Stomach (tissue), 4 donors: ENCODE data around the gene RAMACL.

Experiments used
- EP300 ChIP-seq: sonication (generic); formaldehyde crosslinking; IDR thresholded peaks from one replicate; pipeline ENCODE4 v1.6.1; 2017; ENCODE audit warnings: antibody characterized with exemption
- POLR2A ChIP-seq, 4 donors: fragments of 450-650 bp; IDR thresholded peaks; one replicate each; pipeline ENCODE4 v1.6.1; 2016; ENCODE audit warnings: antibody characterized with exemption in 4 of 4, control low read depth in 2 of 4, mild to moderate bottlenecking in 1 of 4, moderate library complexity in 1 of 4
- POLR2AphosphoS5 ChIP-seq, 3 donors: sonication (generic); formaldehyde crosslinking; IDR thresholded peaks; one replicate each; pipeline ENCODE4 v1.6.1; 2016; ENCODE audit warnings: antibody characterized with exemption in 3 of 3
- TF ChIP-seq, protein P1 (sequence below), 7 experiments: fragments of 450-650 bp in 4 of 7; fragments of 200-600 bp in 3 of 7; sonication (generic) in 3 of 7; IDR thresholded peaks; one replicate each; pipeline ENCODE4 v1.5.1; 2016 to 2019; ENCODE audit warnings: antibody characterized with exemption in 7 of 7, control low read depth in 2 of 7, mild to moderate bottlenecking in 1 of 7

DNA sequence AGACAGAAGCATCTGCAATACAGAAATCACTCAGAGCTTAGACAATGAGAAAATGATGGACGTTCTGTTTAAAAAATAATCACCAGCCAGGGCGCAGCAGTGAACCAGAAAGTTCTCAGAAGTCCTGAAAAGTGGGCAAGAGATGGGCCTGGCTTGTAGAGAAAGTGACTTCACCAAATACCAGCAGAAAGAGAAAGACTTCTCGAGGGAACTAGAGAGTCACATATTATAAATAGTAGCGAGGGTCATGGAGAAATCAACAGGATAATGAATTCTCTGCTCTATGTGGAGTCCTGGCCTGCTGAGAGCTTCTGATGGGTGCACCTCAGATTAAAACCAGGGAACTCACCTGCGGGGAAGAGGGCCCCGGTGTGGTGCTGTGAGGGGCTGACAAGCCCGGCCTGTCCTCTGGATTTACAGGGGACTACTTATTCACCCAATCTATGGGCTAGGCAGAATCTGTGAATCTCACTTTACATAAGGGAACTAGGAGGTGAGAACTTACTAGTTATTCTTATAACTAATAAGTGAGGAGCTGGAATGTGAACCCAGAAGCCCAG is 5.6 kb upstream of the RAMACL start:
- TF ChIP-seq, protein P1, sequence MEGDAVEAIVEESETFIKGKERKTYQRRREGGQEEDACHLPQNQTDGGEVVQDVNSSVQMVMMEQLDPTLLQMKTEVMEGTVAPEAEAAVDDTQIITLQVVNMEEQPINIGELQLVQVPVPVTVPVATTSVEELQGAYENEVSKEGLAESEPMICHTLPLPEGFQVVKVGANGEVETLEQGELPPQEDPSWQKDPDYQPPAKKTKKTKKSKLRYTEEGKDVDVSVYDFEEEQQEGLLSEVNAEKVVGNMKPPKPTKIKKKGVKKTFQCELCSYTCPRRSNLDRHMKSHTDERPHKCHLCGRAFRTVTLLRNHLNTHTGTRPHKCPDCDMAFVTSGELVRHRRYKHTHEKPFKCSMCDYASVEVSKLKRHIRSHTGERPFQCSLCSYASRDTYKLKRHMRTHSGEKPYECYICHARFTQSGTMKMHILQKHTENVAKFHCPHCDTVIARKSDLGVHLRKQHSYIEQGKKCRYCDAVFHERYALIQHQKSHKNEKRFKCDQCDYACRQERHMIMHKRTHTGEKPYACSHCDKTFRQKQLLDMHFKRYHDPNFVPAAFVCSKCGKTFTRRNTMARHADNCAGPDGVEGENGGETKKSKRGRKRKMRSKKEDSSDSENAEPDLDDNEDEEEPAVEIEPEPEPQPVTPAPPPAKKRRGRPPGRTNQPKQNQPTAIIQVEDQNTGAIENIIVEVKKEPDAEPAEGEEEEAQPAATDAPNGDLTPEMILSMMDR (IDR thresholded peaks at IDR 0.05) = no peak
- TF ChIP-seq POLR2A (IDR thresholded peaks at IDR 0.05) (no peak), POLR2AphosphoS5 (IDR thresholded peaks at IDR 0.05) (no peak), EP300 (no peak)
